ENCODE results near the gene AARS1.

DNA sequence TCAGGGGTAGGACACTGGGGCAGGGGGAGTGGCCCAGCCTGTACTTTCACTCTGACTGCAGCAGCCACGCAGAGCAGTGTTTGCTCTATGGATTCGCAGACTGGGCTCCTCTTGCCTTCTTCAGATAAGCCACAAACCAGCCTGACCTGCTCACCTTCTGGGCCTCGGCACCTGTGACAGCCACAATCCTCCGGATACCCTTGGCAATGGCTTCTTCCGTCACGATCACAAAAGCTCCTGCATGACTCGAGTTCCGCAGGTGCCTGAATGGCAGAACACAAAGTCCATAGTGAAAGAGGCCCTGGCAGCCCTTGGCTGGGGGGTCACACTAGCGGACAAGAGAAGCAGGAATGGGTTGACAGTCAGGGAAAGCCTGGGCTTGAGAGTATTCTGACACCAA lies 33.7 kb downstream of the AARS1 start:
- TF ChIP-seq YY1 (IDR thresholded peaks at IDR 0.05; ENCODE audit: low read depth) (no peak), TEAD4 (IDR thresholded peaks at IDR 0.05; ENCODE audit: borderline replicate concordance, insufficient read depth) (no peak)
- TF ChIP-seq, protein P1, sequence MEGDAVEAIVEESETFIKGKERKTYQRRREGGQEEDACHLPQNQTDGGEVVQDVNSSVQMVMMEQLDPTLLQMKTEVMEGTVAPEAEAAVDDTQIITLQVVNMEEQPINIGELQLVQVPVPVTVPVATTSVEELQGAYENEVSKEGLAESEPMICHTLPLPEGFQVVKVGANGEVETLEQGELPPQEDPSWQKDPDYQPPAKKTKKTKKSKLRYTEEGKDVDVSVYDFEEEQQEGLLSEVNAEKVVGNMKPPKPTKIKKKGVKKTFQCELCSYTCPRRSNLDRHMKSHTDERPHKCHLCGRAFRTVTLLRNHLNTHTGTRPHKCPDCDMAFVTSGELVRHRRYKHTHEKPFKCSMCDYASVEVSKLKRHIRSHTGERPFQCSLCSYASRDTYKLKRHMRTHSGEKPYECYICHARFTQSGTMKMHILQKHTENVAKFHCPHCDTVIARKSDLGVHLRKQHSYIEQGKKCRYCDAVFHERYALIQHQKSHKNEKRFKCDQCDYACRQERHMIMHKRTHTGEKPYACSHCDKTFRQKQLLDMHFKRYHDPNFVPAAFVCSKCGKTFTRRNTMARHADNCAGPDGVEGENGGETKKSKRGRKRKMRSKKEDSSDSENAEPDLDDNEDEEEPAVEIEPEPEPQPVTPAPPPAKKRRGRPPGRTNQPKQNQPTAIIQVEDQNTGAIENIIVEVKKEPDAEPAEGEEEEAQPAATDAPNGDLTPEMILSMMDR (IDR thresholded peaks at IDR 0.05): no peak

Measured in SK-N-SH (cell line).